GM21737 (cell line): Measurements from ENCODE around the gene PDLIM1.
"Not testable (repeated sequence)": the region's sequence is repeated elsewhere in the genome, so short reads cannot be mapped to it uniquely, and the experiment has no call there.

Experiments
- ATAC-seq: cut with Tn5 transposase; IDR thresholded peaks from one replicate; pipeline ENCODE4 v1.9.1; 2021; ENCODE audit warnings: mild to moderate bottlenecking, moderate library complexity; ENCODE audit not compliant: unreplicated experiment

Gene PDLIM1

GRCh38 chr10:95214793-95215192 lies 76.0 kb downstream of the PDLIM1 start:
- ATAC-seq = no peak

- ATAC-seq = no peak
Measured at GRCh38 chr10:95214369-95214768, 76.4 kb downstream of the PDLIM1 start.

GRCh38 chr10:95211606-95212279 lies 79.1 kb downstream of the PDLIM1 start:
- ATAC-seq = no peak

GRCh38 chr10:95209509-95210127 lies 81.2 kb downstream of the PDLIM1 start:
- no peak for ATAC-seq

GRCh38 chr10:95208702-95209391 lies 82.0 kb downstream of the PDLIM1 start:
- ATAC-seq = no peak

- not testable (repeated sequence) for ATAC-seq
Measured at GRCh38 chr10:95202865-95203264, 87.9 kb downstream of the PDLIM1 start.

- ATAC-seq = no peak
Measured at GRCh38 chr10:95201736-95202135, 89.1 kb downstream of the PDLIM1 start.

- no peak for ATAC-seq
Measured at GRCh38 chr10:95196046-95196445, 94.8 kb downstream of the PDLIM1 start.

- no peak for ATAC-seq
Measured at GRCh38 chr10:95193944-95194343, 96.9 kb downstream of the PDLIM1 start, which contains the start of gene ACSM6. TSS of gene ACSM6 (plus strand) at chr10:95194238. CDS start at chr10:95194486, 248 bp downstream.

- ATAC-seq = no peak
Measured at GRCh38 chr10:95188593-95188992, 102.2 kb downstream of the PDLIM1 start.

- ATAC-seq = no peak
Measured at GRCh38 chr10:95187617-95188016, 103.2 kb downstream of the PDLIM1 start.
